Coronary artery (tissue), 2 donors: ENCODE results near the gene GLDN.
"Not testable (repeated sequence)": the region's sequence is repeated elsewhere in the genome, so short reads cannot be mapped to it uniquely, and the experiment has no call there.

Source experiments
- DNase-seq: peaks from one replicate; pipeline ENCODE4 v3.0.0-alpha.2; 2017; ENCODE audit warnings: low spot score
- H3K27ac ChIP-seq, 2 donors: fragments of 200-600 bp; sonication (generic); one replicate each; pipeline ENCODE4 v1.5.1; 2016 to 2019
- H3K4me3 ChIP-seq: fragments of 200-600 bp; sonication (generic); 2 replicates; pipeline ENCODE4 v1.5.1; 2016; ENCODE audit warnings: mild to moderate bottlenecking, moderate library complexity
- CTCF ChIP-seq: fragments of 200-600 bp; sonication (generic); IDR thresholded peaks from one replicate; pipeline ENCODE4 v1.5.1; 2019; ENCODE audit warnings: antibody characterized with exemption

Gene GLDN

DNA sequence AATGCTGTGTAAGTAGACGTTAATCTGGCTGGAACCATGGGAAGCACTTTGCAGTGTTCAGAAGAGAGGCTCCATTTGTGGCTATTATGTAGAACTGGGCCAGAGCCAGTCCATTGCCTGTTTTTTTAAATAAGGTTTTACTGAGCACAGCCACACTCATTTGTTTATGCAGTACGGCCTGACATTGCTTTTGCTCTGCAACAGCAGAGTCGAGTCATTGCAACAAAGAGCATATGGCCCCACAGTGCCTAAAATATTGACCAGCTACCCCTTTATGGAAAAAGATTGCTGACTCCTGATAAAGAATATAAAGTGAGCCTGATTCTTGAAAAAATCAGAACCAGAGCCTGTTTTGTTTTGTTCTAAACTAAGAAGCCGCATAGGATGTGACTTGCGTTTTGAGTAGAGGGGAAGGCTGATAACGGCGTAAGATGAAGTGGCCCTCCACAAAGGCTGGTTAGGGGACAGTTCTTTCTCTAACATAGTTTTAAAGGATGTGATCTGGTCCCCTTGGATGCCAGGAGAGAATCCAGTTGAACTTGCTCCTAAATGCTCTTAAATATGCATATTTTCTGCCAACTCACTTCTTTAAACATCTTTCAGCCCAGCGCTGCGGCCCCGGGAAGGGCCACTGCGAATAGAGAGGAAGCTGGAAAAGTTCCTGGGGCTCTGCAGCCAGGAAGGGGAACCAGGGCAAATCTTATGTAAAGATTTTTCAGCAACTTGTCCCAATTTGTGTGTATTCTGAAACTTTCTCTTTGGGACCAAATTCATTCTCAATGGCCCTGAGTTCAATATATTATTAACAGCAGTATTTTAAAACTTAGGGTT, 64.5 kb downstream of the GLDN start:
- TF ChIP-seq CTCF: no peak
- DNase-seq: no peak
- Histone ChIP-seq H3K27ac (no peak overlapping the region), H3K4me3 (no peak overlapping the region)

DNA sequence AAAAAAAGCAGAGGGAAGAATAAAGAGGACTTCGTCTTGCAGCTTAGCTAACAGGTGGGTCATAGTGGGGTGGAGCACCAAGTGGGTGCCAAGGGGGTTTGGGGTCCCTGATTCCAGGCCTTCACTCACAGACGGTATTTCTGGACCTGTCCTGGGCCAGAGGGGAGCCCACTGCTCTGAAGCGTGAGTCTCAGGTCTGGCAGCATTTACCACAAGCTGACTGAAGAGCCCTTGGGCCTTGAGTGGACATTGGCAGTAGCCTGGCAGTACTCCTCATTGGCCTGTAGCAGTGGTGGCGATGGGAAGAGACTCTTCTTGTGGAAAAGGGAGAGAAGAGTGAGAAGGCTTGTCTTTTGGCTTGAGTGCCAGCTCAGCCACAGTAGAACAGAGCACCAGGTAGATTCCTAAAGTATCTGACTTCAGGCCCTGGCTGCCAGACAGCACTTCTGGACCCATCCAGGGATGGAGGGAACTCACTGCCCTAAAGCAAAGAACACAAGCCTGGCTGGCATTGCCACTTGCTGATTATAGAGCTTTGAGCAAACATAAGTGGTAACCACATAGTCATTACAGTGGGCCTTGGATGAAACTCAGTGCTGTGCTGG, 72.9 kb downstream of the GLDN start:
- Histone ChIP-seq H3K27ac (no peak overlapping the region), H3K4me3 (no peak overlapping the region)
- TF ChIP-seq CTCF: no peak
- no peak for DNase-seq

- no peak for DNase-seq
- Histone ChIP-seq H3K4me3 (no peak overlapping the region), H3K27ac (no peak overlapping the region)
- no peak for TF ChIP-seq CTCF
These were observed 74.7 kb downstream of the GLDN start for GRCh38 chr15:51416129-51416528.

- H3K27ac ChIP-seq, H3K4me3 ChIP-seq, DNase-seq: not testable (repeated sequence)
These were observed 81.6 kb downstream of the GLDN start for GRCh38 chr15:51423040-51423439.

GRCh38 chr15:51424780-51425179, 83.3 kb downstream of the GLDN start:
- H3K4me3 ChIP-seq: no peak overlapping the region
- TF ChIP-seq CTCF: no peak
- H3K27ac ChIP-seq: no peak overlapping the region
- DNase-seq: no peak

GRCh38 chr15:51425517-51426040, 84.1 kb downstream of the GLDN start:
- H3K27ac ChIP-seq: no peak overlapping the region
- H3K4me3 ChIP-seq: no peak overlapping the region
- TF ChIP-seq CTCF: no peak
- DNase-seq: no peak

GRCh38 chr15:51438526-51438925, 97.1 kb downstream of the GLDN start:
- H3K27ac ChIP-seq: no peak overlapping the region
- H3K4me3 ChIP-seq: no peak overlapping the region
- DNase-seq: no peak
- no peak for TF ChIP-seq CTCF
